H1 (cell line): ENCODE measurements around the gene GTF2IRD1.
A peak's percentile ranks its signal among the peaks of the same experiment; 100 is the strongest.

Experiments used
- BACH1 ChIP-seq: IDR thresholded peaks from 2 replicates; pipeline ENCODE4 v1.6.1; 2012; ENCODE audit warnings: low read length, improper control_type of control experiment
- CTBP2 ChIP-seq: IDR thresholded peaks from 2 replicates; pipeline ENCODE4 v1.7.0; 2011; ENCODE audit warnings: borderline replicate concordance, mild to moderate bottlenecking, moderate library complexity, mixed read lengths, low read length; ENCODE audit not compliant: insufficient read depth, insufficient read length
- CTCF ChIP-seq, 3 experiments: IDR thresholded peaks; 1 replicate in 2 of 3; 2 replicates in 1 of 3; pipeline versions ENCODE4 v1.5.1 to v1.6.1; 2011; ENCODE audit warnings: low read length in 3 of 3, mild to moderate bottlenecking in 3 of 3, inconsistent platforms in 2 of 3, low read depth in 1 of 3, moderate library complexity in 1 of 3; ENCODE audit not compliant: insufficient read depth in 1 of 3; ENCODE audit errors: control extremely low read depth in 1 of 3
- EZH2 ChIP-seq: fragments of 200-600 bp; sonication (generic); IDR thresholded peaks from 2 replicates; pipeline ENCODE4 v1.7.1; 2012; ENCODE audit warnings: low read depth, mild to moderate bottlenecking, moderate library complexity, low read length, inconsistent platforms; ENCODE audit not compliant: severe bottlenecking
- MAX ChIP-seq: IDR thresholded peaks from 2 replicates; pipeline ENCODE4 v1.6.1; 2012; ENCODE audit warnings: inconsistent platforms
- NRF1 ChIP-seq: IDR thresholded peaks from 2 replicates; pipeline ENCODE4 v1.6.1; 2011; ENCODE audit warnings: mild to moderate bottlenecking, low read depth, low read length, improper control_type of control experiment
- POLR2A ChIP-seq, 2 experiments: IDR thresholded peaks; 1 replicate in 1 of 2; 2 replicates in 1 of 2; pipeline ENCODE4 v1.6.1; 2011; ENCODE audit warnings: low read depth in 2 of 2, low read length in 2 of 2, mild to moderate bottlenecking in 2 of 2; ENCODE audit errors: control extremely low read depth in 1 of 2
- POLR2AphosphoS5 ChIP-seq: IDR thresholded peaks from 2 replicates; pipeline ENCODE4 v1.6.1; 2011; ENCODE audit warnings: low read depth, low read length
- SP2 ChIP-seq: IDR thresholded peaks from 2 replicates; pipeline ENCODE4 v1.6.1; 2012; ENCODE audit warnings: mild to moderate bottlenecking, low read length, inconsistent platforms
- SRF ChIP-seq: IDR thresholded peaks from 2 replicates; pipeline ENCODE4 v1.6.1; 2011; ENCODE audit warnings: mild to moderate bottlenecking, low read depth, low read length, moderate library complexity
- TEAD4 ChIP-seq: IDR thresholded peaks from 2 replicates; pipeline ENCODE4 v1.6.1; 2012; ENCODE audit warnings: low read depth, low read length, inconsistent platforms, mixed read lengths
- ZNF274 ChIP-seq: IDR thresholded peaks from 2 replicates; pipeline ENCODE4 v1.7.0; 2012; ENCODE audit warnings: low read length, borderline replicate concordance; ENCODE audit errors: extremely low read depth

GRCh38 chr7:74449809-74450397 lies 3.8 kb upstream of the GTF2IRD1 start:
- TF ChIP-seq NRF1, result no peak
- peak; percentile 66 for TF ChIP-seq CTBP2
- TF ChIP-seq CTCF (IDR thresholded peaks at IDR 0.05; ENCODE audit: control extremely low read depth in 1 of 3, insufficient read depth in 1 of 3, low read depth in 1 of 3, low read length in 3 of 3), result peak; percentile 66 to 95 (median 86)
- no peak for TF ChIP-seq ZNF274
- TF ChIP-seq BACH1, result no peak
- TF ChIP-seq POLR2AphosphoS5, result no peak
- TF ChIP-seq EZH2, result no peak
- no peak for TF ChIP-seq SP2
- no peak for TF ChIP-seq POLR2A (IDR thresholded peaks at IDR 0.05; ENCODE audit: control extremely low read depth in 1 of 2, low read depth in 2 of 2, low read length in 2 of 2)
- no peak for TF ChIP-seq TEAD4
- TF ChIP-seq SRF, result no peak
- peak; percentile 88 for TF ChIP-seq MAX
